HepG2 (cell line): ENCODE data around the gene H6PD. TPM values are rescaled to one million over a fixed set of nuclear protein-coding genes. Genes with fewer than 3 reads are reported as not detected.

Source experiments
- ATAC-seq: fragments of 200-7000 bp; cut with Tn5 transposase; 3 replicates; pipeline ENCODE4 v1.9.1; 2020; ENCODE audit warnings: mild to moderate bottlenecking, moderate library complexity
- BruUV-seq: library from RNA; stranded (reverse); fragments of 400-500 nt; replicated peaks from 2 replicates; lab custom pipeline; 2021; lab: Mats Ljungman, UMichigan
- CTCF ChIA-PET: fragments of 300-600 bp; formaldehyde crosslinking; extraction: SDS; loops from one replicate; lab custom pipeline; 2021; ENCODE audit warnings: low total read pairs, inconsistent platforms, low intra/inter-chr PET ratio; lab: Yijun Ruan, JAX
- POLR2A ChIA-PET: fragments of 350-600 bp; sonication (Branson Sonifier 250); formaldehyde crosslinking; loops from one replicate; lab custom pipeline; 2020; ENCODE audit warnings: antibody characterized with exemption, inconsistent platforms; lab: Yijun Ruan, JAX
- DNase-seq: peaks from one replicate; pipeline ENCODE4 v3.0.0-alpha.2; 2015; ENCODE audit warnings: low spot score
- FAIRE-seq: peaks from 3 replicates; lab custom pipeline; 2011; peaks lifted over from hg19 to GRCh38; lab: Jason Lieb, UNC
- H2AFZ ChIP-seq: one replicate; pipeline ENCODE4 v1.6.1; 2011; ENCODE audit warnings: low read length, inconsistent platforms
- H3K27ac ChIP-seq: fragments of 300-600 bp; 3 replicates; pipeline ENCODE4 v1.8.0; 2011; ENCODE audit warnings: mixed run types, mild to moderate bottlenecking, mixed read lengths, low read length, inconsistent platforms; ENCODE audit not compliant: insufficient read depth; ENCODE audit errors: extremely low read length
- H3K27me3 ChIP-seq, 2 experiments: fragments of 200-600 bp in 1 of 2; 2 replicates in 1 of 2; 3 replicates in 1 of 2; pipeline versions ENCODE4 v1.6.0 to v1.8.0; 2011; ENCODE audit warnings: low read length in 2 of 2, mild to moderate bottlenecking in 2 of 2, moderate library complexity in 2 of 2, inconsistent platforms in 1 of 2; ENCODE audit not compliant: insufficient read depth in 2 of 2, control insufficient read depth in 1 of 2
- H3K36me3 ChIP-seq, 2 experiments: fragments of 200-600 bp in 1 of 2; replicated peaks in 1 of 2; 2 replicates in 1 of 2; 3 replicates in 1 of 2; pipeline versions ENCODE4 v1.5.1 to v1.8.0; 2011; ENCODE audit warnings: low read length in 2 of 2, inconsistent platforms in 1 of 2; ENCODE audit not compliant: insufficient read depth in 2 of 2, control insufficient read depth in 1 of 2
- H3K4me1 ChIP-seq: 2 replicates; pipeline ENCODE4 v1.5.1; 2012; ENCODE audit warnings: low read length, inconsistent platforms; ENCODE audit not compliant: insufficient read depth
- H3K4me2 ChIP-seq: 2 replicates; pipeline ENCODE4 v1.6.0; 2011; ENCODE audit warnings: low read depth, low read length, inconsistent platforms
- H3K4me3 ChIP-seq, 3 experiments: fragments of 200-600 bp in 1 of 3; sonication (generic), shearing (Covaris generic) in 1 of 3; replicated peaks in 1 of 3; 2 replicates each; pipeline ENCODE4 v1.5.1; 2011 to 2016; ENCODE audit warnings: low read length in 3 of 3, inconsistent platforms in 2 of 3, low read depth in 2 of 3, mild to moderate bottlenecking in 2 of 3, control low read depth in 1 of 3, mixed read lengths in 1 of 3; ENCODE audit not compliant: insufficient read depth in 1 of 3
- H3K79me2 ChIP-seq: one replicate; pipeline ENCODE4 v1.6.1; 2011; ENCODE audit warnings: low read length, inconsistent platforms; ENCODE audit not compliant: insufficient read depth
- H3K9ac ChIP-seq: 2 replicates; pipeline ENCODE4 v1.6.0; 2011; ENCODE audit warnings: mild to moderate bottlenecking, low read depth, low read length, inconsistent platforms; ENCODE audit not compliant: insufficient read depth
- H3K9me3 ChIP-seq: 2 replicates; pipeline ENCODE4 v1.5.1; 2012; ENCODE audit warnings: mild to moderate bottlenecking, low read length
- H4K20me1 ChIP-seq: 2 replicates; pipeline ENCODE4 v1.6.0; 2011; ENCODE audit warnings: inconsistent platforms, mild to moderate bottlenecking, low read length, moderate library complexity; ENCODE audit not compliant: insufficient read depth
- ELF3 ChIP-seq: IDR thresholded peaks from 2 replicates; pipeline ENCODE4 v1.6.1; 2016; ENCODE audit warnings: missing genetic modification reagents, missing compliant biosample characterization
- JARID2 ChIP-seq: sonication (generic); formaldehyde crosslinking; IDR thresholded peaks from 2 replicates; pipeline ENCODE4 v1.8.1; 2023; ENCODE audit warnings: missing genetic modification reagents, inconsistent platforms; ENCODE audit not compliant: insufficient replicate concordance
- KDM5B ChIP-seq: sonication (generic); formaldehyde crosslinking; IDR thresholded peaks from 2 replicates; pipeline ENCODE4 v1.4.0; 2020; ENCODE audit warnings: missing genetic modification reagents, mild to moderate bottlenecking, borderline replicate concordance
- NFAT5 ChIP-seq: sonication (generic); formaldehyde crosslinking; IDR thresholded peaks from 2 replicates; pipeline ENCODE4 v1.4.0; 2020; ENCODE audit warnings: missing genetic modification reagents
- SKIL ChIP-seq: sonication (generic); formaldehyde crosslinking; IDR thresholded peaks from 2 replicates; pipeline ENCODE4 v1.8.0; 2022; ENCODE audit warnings: missing genetic modification reagents, mild to moderate bottlenecking, moderate library complexity, borderline replicate concordance
- TCF7 ChIP-seq: sonication (generic); IDR thresholded peaks from 2 replicates; pipeline ENCODE4 v1.6.1; 2016; ENCODE audit warnings: antibody characterized with exemption, low read depth
- ZMYM2 ChIP-seq: sonication (generic); formaldehyde crosslinking; IDR thresholded peaks from 2 replicates; pipeline ENCODE4 v1.8.0; 2022; ENCODE audit warnings: mild to moderate bottlenecking, missing genetic modification reagents
- ZNF253 ChIP-seq: sonication (generic); formaldehyde crosslinking; IDR thresholded peaks from 2 replicates; pipeline ENCODE4 v1.8.0; 2022; ENCODE audit warnings: mild to moderate bottlenecking, missing genetic modification reagents, borderline replicate concordance
- ZZZ3 ChIP-seq: sonication (generic); formaldehyde crosslinking; IDR thresholded peaks from 2 replicates; pipeline ENCODE4 v1.4.0; 2020; ENCODE audit warnings: missing genetic modification reagents, mild to moderate bottlenecking, borderline replicate concordance
- WGBS: methylation state at CpG from one replicate; pipeline ENCODE4 v1.1.6; 2017; ENCODE audit warnings: low lambda C conversion rate; 5-methylcytosine and 5-hydroxymethylcytosine counted together
- in situ Hi-C: cut with HindIII; loops from 2 replicates; pipeline ENCODE4 v1.10.0; 2017; ENCODE audit warnings: low pct_unique_long_range_greater_than_20kb; ENCODE audit not compliant: extremely low pct_ligation_motif_present
- intact Hi-C: fragments of 100-400 bp; cut with micrococcal nuclease; formaldehyde crosslinking; loops from one replicate; pipeline ENCODE4 v1.10.0; 2022; ENCODE audit not compliant: unreplicated experiment
- polyA plus RNA-seq, 8 experiments: library from polyadenylated mRNA; depleted of rRNA in 3 of 8; stranded (reverse) in 7 of 8; unstranded in 1 of 8; fragments of >200 nt; fragmentation: Illumina TruSeq in 4 of 8; extraction: Trizol in 4 of 8; gene quantifications; 2 replicates each; pipeline versions ENCODE4 v1.2.1 to v1.2.3, GENCODE V29; 2011 to 2016; ENCODE audit warnings: low read depth in 4 of 8, missing spikeins in 1 of 8, mixed read lengths in 1 of 8; ENCODE audit not compliant: insufficient read depth in 1 of 8
- total RNA-seq, 5 experiments: library from RNA; depleted of rRNA; stranded (reverse); fragments of >200 nt; fragmentation: Illumina TruSeq; extraction: Trizol; gene quantifications; 2 replicates each; pipeline ENCODE4 v1.2.3, GENCODE V29; 2016; ENCODE audit warnings: low read depth in 1 of 5
- TF ChIP-seq, protein P1 (sequence below): sonication (generic); formaldehyde crosslinking; conservative IDR thresholded peaks from 2 replicates; pipeline ENCODE4 v1.4.0; 2020; ENCODE audit warnings: mild to moderate bottlenecking, missing genetic modification reagents, moderate library complexity

H6PD gene
- total and polyA plus RNA-seq, 2 of the 13 experiments (the other 11 are each of a cell fraction or from before 2014, with no cell fraction given) = 9.3 to 14.1 TPM

DNA sequence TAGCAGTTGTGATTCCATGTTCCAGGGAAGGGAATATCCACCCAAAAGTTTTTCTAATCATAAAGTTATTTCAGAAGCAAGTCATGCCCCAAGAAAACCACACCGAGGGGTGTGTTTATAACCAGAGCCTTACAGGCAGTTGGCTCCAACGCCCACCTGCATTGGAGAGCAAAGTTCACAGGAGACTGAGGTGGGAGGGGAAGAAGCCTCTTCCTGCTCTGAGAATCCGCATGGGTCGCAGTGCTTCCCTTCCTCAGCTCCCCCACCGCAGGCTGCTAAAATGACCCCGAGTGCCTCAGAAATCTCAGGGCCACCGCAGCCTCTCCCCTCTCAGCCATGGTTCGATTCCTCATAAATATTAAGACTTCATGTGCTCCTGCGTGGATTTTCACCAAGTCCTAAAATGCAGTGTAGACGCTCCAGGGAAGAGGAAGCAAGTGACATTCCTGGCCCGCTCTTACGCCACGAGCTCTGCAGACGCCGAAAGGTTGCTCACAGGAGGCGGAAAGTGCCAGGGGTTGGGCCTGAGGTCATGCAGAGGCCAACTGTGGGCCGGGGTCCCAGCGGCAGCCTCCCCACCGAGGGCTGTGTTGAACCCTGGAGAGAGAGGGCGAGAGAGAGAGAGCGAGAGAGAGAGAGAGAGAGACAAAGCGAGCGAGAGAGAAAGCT lies 44.7 kb downstream of the H6PD start:
- in situ Hi-C loops = no loop called here
- H2AFZ ChIP-seq = no peak overlapping the region
- peak; percentile 35 for ATAC-seq
- peak; percentile 53; the same call in 1 of the 2 replicates for TF ChIP-seq KDM5B (CRISPR knock-in tag)
- TF ChIP-seq, protein P1, sequence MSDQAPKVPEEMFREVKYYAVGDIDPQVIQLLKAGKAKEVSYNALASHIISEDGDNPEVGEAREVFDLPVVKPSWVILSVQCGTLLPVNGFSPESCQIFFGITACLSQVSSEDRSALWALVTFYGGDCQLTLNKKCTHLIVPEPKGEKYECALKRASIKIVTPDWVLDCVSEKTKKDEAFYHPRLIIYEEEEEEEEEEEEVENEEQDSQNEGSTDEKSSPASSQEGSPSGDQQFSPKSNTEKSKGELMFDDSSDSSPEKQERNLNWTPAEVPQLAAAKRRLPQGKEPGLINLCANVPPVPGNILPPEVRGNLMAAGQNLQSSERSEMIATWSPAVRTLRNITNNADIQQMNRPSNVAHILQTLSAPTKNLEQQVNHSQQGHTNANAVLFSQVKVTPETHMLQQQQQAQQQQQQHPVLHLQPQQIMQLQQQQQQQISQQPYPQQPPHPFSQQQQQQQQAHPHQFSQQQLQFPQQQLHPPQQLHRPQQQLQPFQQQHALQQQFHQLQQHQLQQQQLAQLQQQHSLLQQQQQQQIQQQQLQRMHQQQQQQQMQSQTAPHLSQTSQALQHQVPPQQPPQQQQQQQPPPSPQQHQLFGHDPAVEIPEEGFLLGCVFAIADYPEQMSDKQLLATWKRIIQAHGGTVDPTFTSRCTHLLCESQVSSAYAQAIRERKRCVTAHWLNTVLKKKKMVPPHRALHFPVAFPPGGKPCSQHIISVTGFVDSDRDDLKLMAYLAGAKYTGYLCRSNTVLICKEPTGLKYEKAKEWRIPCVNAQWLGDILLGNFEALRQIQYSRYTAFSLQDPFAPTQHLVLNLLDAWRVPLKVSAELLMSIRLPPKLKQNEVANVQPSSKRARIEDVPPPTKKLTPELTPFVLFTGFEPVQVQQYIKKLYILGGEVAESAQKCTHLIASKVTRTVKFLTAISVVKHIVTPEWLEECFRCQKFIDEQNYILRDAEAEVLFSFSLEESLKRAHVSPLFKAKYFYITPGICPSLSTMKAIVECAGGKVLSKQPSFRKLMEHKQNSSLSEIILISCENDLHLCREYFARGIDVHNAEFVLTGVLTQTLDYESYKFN (CRISPR knock-in tag) = peak; percentile 46
- no peak for TF ChIP-seq ZZZ3 (CRISPR knock-in tag)
- no peak for TF ChIP-seq SKIL
- 0 out of 2 replicates have a peak, but pooled peaks have one; percentile 53 for TF ChIP-seq ZMYM2 (CRISPR knock-in tag)
- TF ChIP-seq ZNF253 = no peak
- TF ChIP-seq NFAT5 = no peak; the same call in 1 of the 2 replicates
- TF ChIP-seq TCF7 = no peak
- peak; percentile 64 for TF ChIP-seq ELF3 (CRISPR knock-in tag)
- no peak for TF ChIP-seq JARID2 (CRISPR knock-in tag)

More for the DNA sequence above, 44.7 kb downstream of the H6PD start:
- peak; percentile 54 for DNase-seq
- Histone ChIP-seq H3K27ac (peak overlapping the region; percentile 27), H3K9me3 (no peaks in the 10 kb centered on the region), H3K9ac (peak overlapping the region; percentile 53), H3K4me3 (peak overlapping the region; percentile 27 to 67 (median 53)), H3K4me1 (peaks cover 48% of the 10 kb centered on the region), H3K79me2 (no peaks in the 10 kb centered on the region), H3K27me3 (no peaks in the 10 kb centered on the region), H3K36me3 (no peaks in the 10 kb centered on the region), H3K4me2 (peak overlapping the region; percentile 91), H4K20me1 (no peaks in the 10 kb centered on the region)
- peak; percentile 56 for FAIRE-seq
- ChIA-PET POLR2A (interaction anchor here (1.0 to 2.4 kb wide), 9 partner anchors 10 to 150 kb away, joined by 3 to 15 read pairs (median 5); partner anchors contain the start of gene H6PD), CTCF (no interaction called here)
- intact Hi-C loops = no loop called here
- 2% methylated on average over 22 of the region's 23 CpGs for WGBS
- no TSS peak for BruUV-seq
